SH-SY5Y (cell line): ENCODE results near the gene DGCR8.

Experiments used
- GATA2 ChIP-seq: IDR thresholded peaks from 2 replicates; pipeline ENCODE4 v1.6.1; 2011; ENCODE audit warnings: mild to moderate bottlenecking, low read depth, low read length
- GATA3 ChIP-seq: IDR thresholded peaks from 2 replicates; pipeline ENCODE4 v1.6.1; 2011; ENCODE audit warnings: low read depth, mild to moderate bottlenecking, low read length, moderate library complexity

DNA sequence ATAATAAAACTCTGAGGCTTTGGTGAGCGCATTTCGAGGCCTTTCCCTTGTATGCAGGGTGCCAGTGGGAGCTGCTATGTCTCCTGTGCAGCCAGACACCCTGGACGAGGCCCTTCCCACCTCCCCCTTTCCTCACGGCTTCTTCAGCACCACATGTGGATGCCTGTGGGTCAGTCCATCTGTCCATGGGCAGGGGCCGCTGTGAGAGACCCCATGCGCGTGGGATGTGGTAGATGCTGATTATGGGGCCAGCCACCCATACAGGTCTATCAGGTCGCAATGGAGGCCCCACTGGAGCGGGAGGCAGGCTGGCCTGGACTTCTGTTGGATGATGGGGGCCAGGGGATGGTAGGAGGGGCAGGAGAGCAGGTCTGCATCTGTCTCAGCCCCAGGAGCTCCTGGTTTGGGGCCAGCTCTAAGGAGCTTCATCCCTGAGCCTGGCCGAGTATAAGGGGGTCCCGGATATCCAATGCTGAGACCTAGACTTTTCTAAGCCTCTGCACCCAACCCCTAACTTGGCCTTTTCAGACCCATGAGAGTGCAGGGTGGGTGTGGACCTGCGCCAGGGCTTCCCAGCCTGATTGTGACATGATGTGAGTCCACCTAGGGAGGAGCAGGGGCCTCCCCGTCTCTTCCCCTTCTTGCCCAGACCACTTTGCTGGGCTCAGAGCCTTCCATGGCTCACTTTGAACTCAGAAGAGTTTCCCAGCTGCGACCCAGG, 14.0 kb upstream of the DGCR8 start:
- TF ChIP-seq GATA2: no peak
- no peak for TF ChIP-seq GATA3
